Measurements from ENCODE around the gene MDH2.

DNA sequence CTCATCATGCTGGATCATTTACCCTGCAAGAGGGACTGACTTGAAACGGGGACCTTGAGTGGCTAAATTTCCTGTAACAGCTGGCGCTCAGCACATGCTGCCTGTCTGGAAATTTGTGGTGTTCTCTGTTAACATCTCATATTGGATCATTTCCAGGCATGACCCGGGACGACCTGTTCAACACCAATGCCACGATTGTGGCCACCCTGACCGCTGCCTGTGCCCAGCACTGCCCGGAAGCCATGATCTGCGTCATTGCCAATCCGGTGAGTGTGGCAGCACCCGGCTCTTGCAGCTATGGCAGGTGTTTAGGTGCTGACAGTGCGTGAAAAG is 9.9 kb downstream of the MDH2 start:
- TF ChIP-seq GATA3 (IDR thresholded peaks at IDR 0.05; ENCODE audit: low read depth, low read length) (no peak), GATA2 (IDR thresholded peaks at IDR 0.05; ENCODE audit: low read depth, low read length) (no peak)
